ENCODE data around the gene ELL. TPM values are rescaled to one million over a fixed set of nuclear protein-coding genes. Genes with fewer than 3 reads are reported as not detected.

Gene ELL
- polyA plus RNA-seq, 1 donor from 2014 or later, result 7.2 TPM

DNA sequence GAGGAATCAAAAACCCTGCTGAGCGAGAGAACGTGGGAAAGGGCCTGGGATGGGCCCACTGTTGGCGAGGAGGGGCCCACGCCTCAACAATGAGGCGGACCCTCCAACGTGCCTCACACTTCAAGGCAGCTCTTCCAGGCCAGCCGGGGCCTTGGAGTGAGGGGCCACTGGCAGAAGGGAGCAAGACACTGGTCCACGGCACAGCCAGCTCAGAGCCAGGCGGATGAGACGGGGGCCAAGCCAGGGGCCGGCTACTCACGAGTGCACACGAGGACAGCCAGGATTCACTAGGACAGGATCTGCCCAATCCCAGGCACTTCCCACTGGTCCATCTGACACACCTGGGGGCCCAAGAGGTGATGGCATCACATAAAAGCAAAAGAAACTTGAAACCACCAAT, 20.5 kb downstream of the ELL start:
- Histone ChIP-seq H3K9ac (ENCODE audit: low read length) (no peak overlapping the region), H3K79me2 (replicated peaks; ENCODE audit: insufficient read depth, low read length) (peaks cover 3% of the 10 kb centered on the region), H3K27me3 (ENCODE audit: insufficient read depth, low read depth, low read length) (no peaks in the 10 kb centered on the region), H3K4me3 (ENCODE audit: low read length) (no peak overlapping the region), H2AFZ (ENCODE audit: low read depth, low read length) (no peak overlapping the region), H3K4me2 (ENCODE audit: low read length) (no peak overlapping the region), H3K36me3 (ENCODE audit: insufficient read depth, low read length) (no peaks in the 10 kb centered on the region), H4K20me1 (ENCODE audit: insufficient read depth) (no peaks in the 10 kb centered on the region), H3K27ac (ENCODE audit: low read length) (no peak overlapping the region), H3K9me2 (ENCODE audit: insufficient read depth, low read length) (no peaks in the 10 kb centered on the region), H3F3A (ENCODE audit: insufficient read depth, low read length, poor library complexity, severe bottlenecking) (no peaks in the 10 kb centered on the region), H3K9me3 (ENCODE audit: low read length) (no peaks in the 10 kb centered on the region)
- no peak for TF ChIP-seq EZH2 (IDR thresholded peaks at IDR 0.05; ENCODE audit: borderline replicate concordance, insufficient read depth, low read length, poor library complexity, severe bottlenecking)
- no peak for TF ChIP-seq SMC3 (conservative IDR thresholded peaks at IDR 0.05; ENCODE audit: poor library complexity)
- TF ChIP-seq, protein P1, sequence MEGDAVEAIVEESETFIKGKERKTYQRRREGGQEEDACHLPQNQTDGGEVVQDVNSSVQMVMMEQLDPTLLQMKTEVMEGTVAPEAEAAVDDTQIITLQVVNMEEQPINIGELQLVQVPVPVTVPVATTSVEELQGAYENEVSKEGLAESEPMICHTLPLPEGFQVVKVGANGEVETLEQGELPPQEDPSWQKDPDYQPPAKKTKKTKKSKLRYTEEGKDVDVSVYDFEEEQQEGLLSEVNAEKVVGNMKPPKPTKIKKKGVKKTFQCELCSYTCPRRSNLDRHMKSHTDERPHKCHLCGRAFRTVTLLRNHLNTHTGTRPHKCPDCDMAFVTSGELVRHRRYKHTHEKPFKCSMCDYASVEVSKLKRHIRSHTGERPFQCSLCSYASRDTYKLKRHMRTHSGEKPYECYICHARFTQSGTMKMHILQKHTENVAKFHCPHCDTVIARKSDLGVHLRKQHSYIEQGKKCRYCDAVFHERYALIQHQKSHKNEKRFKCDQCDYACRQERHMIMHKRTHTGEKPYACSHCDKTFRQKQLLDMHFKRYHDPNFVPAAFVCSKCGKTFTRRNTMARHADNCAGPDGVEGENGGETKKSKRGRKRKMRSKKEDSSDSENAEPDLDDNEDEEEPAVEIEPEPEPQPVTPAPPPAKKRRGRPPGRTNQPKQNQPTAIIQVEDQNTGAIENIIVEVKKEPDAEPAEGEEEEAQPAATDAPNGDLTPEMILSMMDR (IDR thresholded peaks at IDR 0.05; ENCODE audit: poor library complexity, severe bottlenecking), result no peak
- no peak for TF ChIP-seq POLR2AphosphoS5 (IDR thresholded peaks at IDR 0.05)
- TF ChIP-seq MXI1 (conservative IDR thresholded peaks at IDR 0.05; ENCODE audit: poor library complexity, severe bottlenecking), result no peak
- no peak for TF ChIP-seq EP300 (conservative IDR thresholded peaks at IDR 0.05; ENCODE audit: poor library complexity, severe bottlenecking)
- TF ChIP-seq, protein P2, sequence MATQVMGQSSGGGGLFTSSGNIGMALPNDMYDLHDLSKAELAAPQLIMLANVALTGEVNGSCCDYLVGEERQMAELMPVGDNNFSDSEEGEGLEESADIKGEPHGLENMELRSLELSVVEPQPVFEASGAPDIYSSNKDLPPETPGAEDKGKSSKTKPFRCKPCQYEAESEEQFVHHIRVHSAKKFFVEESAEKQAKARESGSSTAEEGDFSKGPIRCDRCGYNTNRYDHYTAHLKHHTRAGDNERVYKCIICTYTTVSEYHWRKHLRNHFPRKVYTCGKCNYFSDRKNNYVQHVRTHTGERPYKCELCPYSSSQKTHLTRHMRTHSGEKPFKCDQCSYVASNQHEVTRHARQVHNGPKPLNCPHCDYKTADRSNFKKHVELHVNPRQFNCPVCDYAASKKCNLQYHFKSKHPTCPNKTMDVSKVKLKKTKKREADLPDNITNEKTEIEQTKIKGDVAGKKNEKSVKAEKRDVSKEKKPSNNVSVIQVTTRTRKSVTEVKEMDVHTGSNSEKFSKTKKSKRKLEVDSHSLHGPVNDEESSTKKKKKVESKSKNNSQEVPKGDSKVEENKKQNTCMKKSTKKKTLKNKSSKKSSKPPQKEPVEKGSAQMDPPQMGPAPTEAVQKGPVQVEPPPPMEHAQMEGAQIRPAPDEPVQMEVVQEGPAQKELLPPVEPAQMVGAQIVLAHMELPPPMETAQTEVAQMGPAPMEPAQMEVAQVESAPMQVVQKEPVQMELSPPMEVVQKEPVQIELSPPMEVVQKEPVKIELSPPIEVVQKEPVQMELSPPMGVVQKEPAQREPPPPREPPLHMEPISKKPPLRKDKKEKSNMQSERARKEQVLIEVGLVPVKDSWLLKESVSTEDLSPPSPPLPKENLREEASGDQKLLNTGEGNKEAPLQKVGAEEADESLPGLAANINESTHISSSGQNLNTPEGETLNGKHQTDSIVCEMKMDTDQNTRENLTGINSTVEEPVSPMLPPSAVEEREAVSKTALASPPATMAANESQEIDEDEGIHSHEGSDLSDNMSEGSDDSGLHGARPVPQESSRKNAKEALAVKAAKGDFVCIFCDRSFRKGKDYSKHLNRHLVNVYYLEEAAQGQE (IDR thresholded peaks at IDR 0.05; ENCODE audit: borderline replicate concordance), result no peak
- no peak for TF ChIP-seq TAF1 (IDR thresholded peaks at IDR 0.05; ENCODE audit: low read depth)
- no peak for TF ChIP-seq RAD21 (conservative IDR thresholded peaks at IDR 0.05)

DNA sequence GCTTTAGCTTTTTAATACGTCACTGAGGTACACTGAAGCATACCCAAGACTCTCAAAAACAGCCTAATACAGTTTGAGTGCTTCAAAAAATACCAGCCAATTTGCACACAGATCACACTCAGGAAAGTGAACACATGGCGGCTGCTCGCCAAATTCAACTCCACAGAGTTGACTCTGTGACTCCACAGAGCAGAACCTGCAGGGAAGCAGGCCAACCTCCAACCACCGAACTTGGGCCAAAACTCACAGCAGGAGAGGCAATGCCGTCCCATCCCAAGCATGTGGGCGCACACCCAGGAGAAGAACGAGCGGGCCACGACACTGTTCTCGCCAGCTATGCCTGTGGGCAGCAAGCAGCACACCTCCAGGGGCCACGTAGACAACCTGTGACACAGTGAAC, 21.1 kb downstream of the ELL start:
- H3K4me2 ChIP-seq (ENCODE audit: low read length), result no peak overlapping the region
- H3F3A ChIP-seq (ENCODE audit: insufficient read depth, low read length, poor library complexity, severe bottlenecking), result no peaks in the 10 kb centered on the region
- no peaks in the 10 kb centered on the region for H3K36me3 ChIP-seq (ENCODE audit: insufficient read depth, low read length)
- TF ChIP-seq SMC3 (conservative IDR thresholded peaks at IDR 0.05; ENCODE audit: poor library complexity) (no peak), TAF1 (IDR thresholded peaks at IDR 0.05; ENCODE audit: low read depth) (no peak), MXI1 (conservative IDR thresholded peaks at IDR 0.05; ENCODE audit: poor library complexity, severe bottlenecking) (no peak), EP300 (conservative IDR thresholded peaks at IDR 0.05; ENCODE audit: poor library complexity, severe bottlenecking) (no peak), RAD21 (conservative IDR thresholded peaks at IDR 0.05) (no peak), POLR2AphosphoS5 (IDR thresholded peaks at IDR 0.05) (no peak), EZH2 (IDR thresholded peaks at IDR 0.05; ENCODE audit: borderline replicate concordance, insufficient read depth, low read length, poor library complexity, severe bottlenecking) (no peak)
- TF ChIP-seq, protein P1 (IDR thresholded peaks at IDR 0.05; ENCODE audit: poor library complexity, severe bottlenecking), result no peak
- TF ChIP-seq, protein P2 (IDR thresholded peaks at IDR 0.05; ENCODE audit: borderline replicate concordance), result no peak
- no peak overlapping the region for H3K9ac ChIP-seq (ENCODE audit: low read length)
- H3K27me3 ChIP-seq (ENCODE audit: insufficient read depth, low read depth, low read length), result no peaks in the 10 kb centered on the region
- no peak overlapping the region for H3K4me3 ChIP-seq (ENCODE audit: low read length)
- no peaks in the 10 kb centered on the region for H3K9me2 ChIP-seq (ENCODE audit: insufficient read depth, low read length)
- H3K79me2 ChIP-seq (replicated peaks; ENCODE audit: insufficient read depth, low read length), result peaks cover 3% of the 10 kb centered on the region
- H4K20me1 ChIP-seq (ENCODE audit: insufficient read depth), result no peaks in the 10 kb centered on the region
- no peak overlapping the region for H2AFZ ChIP-seq (ENCODE audit: low read depth, low read length)
- H3K27ac ChIP-seq (ENCODE audit: low read length), result no peak overlapping the region
- H3K9me3 ChIP-seq (ENCODE audit: low read length), result no peaks in the 10 kb centered on the region
